Keratinocyte (primary cell): Measurements from ENCODE around the gene PTPRR. TPM values are rescaled to one million over a fixed set of nuclear protein-coding genes. Genes with fewer than 3 reads are reported as not detected.
A peak's percentile ranks its signal among the peaks of the same experiment; 100 is the strongest.

Experiments used
- DNase-seq: peaks from one replicate; pipeline ENCODE4 v3.0.0-alpha.2; 2011; ENCODE audit warnings: low read depth, missing footprints, low spot score
- FAIRE-seq: peaks from 2 replicates; lab custom pipeline; 2011; peaks lifted over from hg19 to GRCh38; lab: Jason Lieb, UNC
- H2AFZ ChIP-seq: 2 replicates; pipeline ENCODE4 v1.6.0; 2012; ENCODE audit warnings: low read length, control low read depth, inconsistent platforms; ENCODE audit not compliant: control insufficient read depth
- H3K27ac ChIP-seq: 2 replicates; pipeline ENCODE4 v1.5.1; 2011; ENCODE audit warnings: low read length; ENCODE audit not compliant: control insufficient read depth, insufficient read depth
- H3K27me3 ChIP-seq: 3 replicates; pipeline ENCODE4 v1.6.0; 2011; ENCODE audit warnings: low read length; ENCODE audit not compliant: control insufficient read depth, insufficient read depth; ENCODE audit errors: extremely low read depth
- H3K36me3 ChIP-seq, 2 experiments: 2 replicates in 1 of 2; 3 replicates in 1 of 2; pipeline ENCODE4 v1.5.1; 2011; ENCODE audit warnings: low read length in 2 of 2, mild to moderate bottlenecking in 1 of 2; ENCODE audit not compliant: control insufficient read depth in 2 of 2, insufficient read depth in 2 of 2; ENCODE audit errors: extremely low read depth in 1 of 2
- H3K4me1 ChIP-seq: 3 replicates; pipeline ENCODE4 v1.5.1; 2011; ENCODE audit warnings: low read length; ENCODE audit not compliant: control insufficient read depth, insufficient read depth; ENCODE audit errors: extremely low read depth
- H3K4me2 ChIP-seq: 3 replicates; pipeline ENCODE4 v1.6.0; 2011; ENCODE audit warnings: low read depth, low read length; ENCODE audit not compliant: control insufficient read depth, insufficient read depth; ENCODE audit errors: extremely low read depth
- H3K4me3 ChIP-seq, 3 experiments: fragments of 200-600 bp in 1 of 3; sonication (generic) in 1 of 3; 2 replicates in 2 of 3; 3 replicates in 1 of 3; pipeline ENCODE4 v1.5.1; 2011 to 2016; ENCODE audit warnings: low read length in 3 of 3, mild to moderate bottlenecking in 3 of 3, control low read depth in 2 of 3, inconsistent platforms in 1 of 3, low read depth in 1 of 3, mixed read lengths in 1 of 3, mixed run types in 1 of 3, moderate library complexity in 1 of 3; ENCODE audit not compliant: control insufficient read depth in 2 of 3, insufficient read depth in 2 of 3; ENCODE audit errors: extremely low read depth in 1 of 3
- H3K79me2 ChIP-seq: 2 replicates; pipeline ENCODE4 v1.6.0; 2012; ENCODE audit warnings: low read length; ENCODE audit not compliant: control insufficient read depth, insufficient read depth
- H3K9ac ChIP-seq: 3 replicates; pipeline ENCODE4 v1.6.0; 2011; ENCODE audit warnings: low read length; ENCODE audit not compliant: control insufficient read depth, insufficient read depth; ENCODE audit errors: extremely low read depth
- H3K9me1 ChIP-seq: 3 replicates; pipeline ENCODE4 v1.6.0; 2011; ENCODE audit warnings: low read length; ENCODE audit not compliant: control insufficient read depth, insufficient read depth; ENCODE audit errors: extremely low read depth
- H3K9me3 ChIP-seq: 2 replicates; pipeline ENCODE4 v1.5.1; 2012; ENCODE audit warnings: low read depth, low read length; ENCODE audit not compliant: control insufficient read depth
- H4K20me1 ChIP-seq: 3 replicates; pipeline ENCODE4 v1.6.0; 2011; ENCODE audit warnings: low read length; ENCODE audit not compliant: control insufficient read depth, insufficient read depth; ENCODE audit errors: extremely low read depth
- CTCF ChIP-seq, 3 experiments: IDR thresholded peaks in 1 of 3; conservative IDR thresholded peaks in 1 of 3; optimal IDR thresholded peaks in 1 of 3; 2 replicates in 2 of 3; 3 replicates in 1 of 3; pipeline versions ENCODE3 to v1.5.1; 2011; ENCODE audit warnings: low read length in 3 of 3, mild to moderate bottlenecking in 3 of 3, moderate library complexity in 2 of 3, control low read depth in 1 of 3, inconsistent platforms in 1 of 3; ENCODE audit not compliant: insufficient read depth in 2 of 3; ENCODE audit errors: extremely low read depth in 1 of 3
- EZH2 ChIP-seq: IDR thresholded peaks from one replicate; pipeline ENCODE4 v1.6.1; 2012; ENCODE audit warnings: inconsistent platforms, mild to moderate bottlenecking, low read length, moderate library complexity
- dilution Hi-C: fragments of 300-500 bp; cut with MboI; formaldehyde crosslinking; loops from one replicate; pipeline ENCODE4 v1.7.0; 2020; ENCODE audit warnings: low sequenced_read_pairs; ENCODE audit not compliant: extremely low pct_ligation_motif_present
- polyA plus RNA-seq, 5 experiments: library from polyadenylated mRNA; depleted of rRNA in 3 of 5; stranded (reverse) in 3 of 5; stranded (forward) in 1 of 5; unstranded in 1 of 5; fragments of >200 nt; gene quantifications; 1 replicate in 1 of 5; 2 replicates in 3 of 5; 3 replicates in 1 of 5; pipeline versions ENCODE4 v1.2.1 to v1.2.3, GENCODE V29; 2011 to 2012; ENCODE audit warnings: missing spikeins in 2 of 5, low read depth in 1 of 5, low replicate concordance in 1 of 5

Gene PTPRR
- polyA plus RNA-seq, 1 donor (not counting 4 experiments of a cell fraction or from before 2014, with no cell fraction given): 3.1 TPM

DNA sequence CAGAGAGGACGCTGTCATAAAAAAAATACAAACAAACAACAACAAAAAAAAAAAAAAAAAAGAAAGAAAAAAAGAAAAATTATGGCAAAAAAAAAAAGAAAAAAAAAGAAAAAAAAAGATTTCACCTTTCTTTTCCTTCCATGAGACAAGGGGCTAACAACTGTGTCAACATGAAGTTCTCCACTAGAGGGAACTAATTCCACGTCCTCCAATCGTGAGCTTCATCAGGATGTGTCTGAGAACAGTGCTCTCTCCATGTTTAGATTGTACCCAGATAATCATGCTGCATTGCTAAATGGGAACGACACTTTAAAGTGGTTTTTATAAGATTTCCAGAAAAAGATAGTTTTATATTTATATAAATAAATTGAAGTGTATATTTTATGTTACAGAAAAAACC lies 187.2 kb downstream of the PTPRR start:
- Histone ChIP-seq H3K36me3 (no peaks in the 10 kb centered on the region), H3K27ac (no peak overlapping the region), H3K9ac (no peak overlapping the region), H4K20me1 (no peaks in the 10 kb centered on the region), H3K9me3 (no peaks in the 10 kb centered on the region), H3K4me2 (no peak overlapping the region), H2AFZ (no peak overlapping the region), H3K9me1 (no peaks in the 10 kb centered on the region), H3K27me3 (no peaks in the 10 kb centered on the region), H3K79me2 (no peaks in the 10 kb centered on the region), H3K4me3 (no peak overlapping the region), H3K4me1 (no peaks in the 10 kb centered on the region)
- FAIRE-seq: peak; percentile 85
- TF ChIP-seq CTCF (optimal IDR thresholded peaks at IDR 0.05 in 1 of 3, IDR thresholded peaks at IDR 0.05 in 1 of 3, conservative IDR thresholded peaks at IDR 0.05 in 1 of 3; ENCODE audit: extremely low read depth in 1 of 3, insufficient read depth in 2 of 3, low read length in 3 of 3) (peak; percentile 67 to 72 (median 70)), EZH2 (no peak)
- DNase-seq: peak; percentile 26
- dilution Hi-C loops: loop anchor here (25.0 kb wide), 1 partner anchor 279 kb away; no protein-coding TSS in a partner anchor

DNA sequence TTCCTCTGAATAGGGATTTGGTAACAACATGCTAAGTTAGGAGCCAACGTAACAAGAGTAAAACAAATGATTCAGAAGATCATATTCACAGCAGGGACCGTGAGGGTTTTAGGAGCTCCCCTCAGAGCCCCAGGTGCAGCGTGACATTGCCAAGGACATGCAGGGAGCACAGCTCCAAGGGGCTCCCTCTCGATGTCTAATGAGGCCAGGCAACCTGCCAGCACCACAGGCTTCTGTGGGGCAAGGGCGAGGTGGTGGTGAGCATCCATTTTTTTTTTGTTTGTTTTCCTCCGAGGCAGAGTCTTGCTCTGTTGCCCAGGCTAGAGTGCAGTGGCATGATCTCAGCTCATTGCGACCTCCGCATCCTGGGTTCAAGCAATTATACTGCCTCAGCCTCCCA lies 188.3 kb downstream of the PTPRR start:
- no peak overlapping the region for H3K9ac ChIP-seq
- dilution Hi-C loops: loop anchor here (25.0 kb wide), 1 partner anchor 280 kb away; no protein-coding TSS in a partner anchor
- H3K4me1 ChIP-seq: no peaks in the 10 kb centered on the region
- H3K27ac ChIP-seq: no peak overlapping the region
- no peaks in the 10 kb centered on the region for H3K9me3 ChIP-seq
- H3K4me3 ChIP-seq: no peak overlapping the region
- H3K9me1 ChIP-seq: no peaks in the 10 kb centered on the region
- no peak overlapping the region for H3K4me2 ChIP-seq
- DNase-seq (no peak), FAIRE-seq (no peak)
- no peak for TF ChIP-seq EZH2
- no peak for TF ChIP-seq CTCF (optimal IDR thresholded peaks at IDR 0.05 in 1 of 3, IDR thresholded peaks at IDR 0.05 in 1 of 3, conservative IDR thresholded peaks at IDR 0.05 in 1 of 3; ENCODE audit: extremely low read depth in 1 of 3, insufficient read depth in 2 of 3, low read length in 3 of 3)
- no peaks in the 10 kb centered on the region for H3K36me3 ChIP-seq
- no peaks in the 10 kb centered on the region for H4K20me1 ChIP-seq
- H2AFZ ChIP-seq: no peak overlapping the region
- H3K27me3 ChIP-seq: no peaks in the 10 kb centered on the region
- H3K79me2 ChIP-seq: no peaks in the 10 kb centered on the region
